Endothelial cell of umbilical vein (primary cell): Measurements from ENCODE around the gene EML2. TPM values are rescaled to one million over a fixed set of nuclear protein-coding genes. Genes with fewer than 3 reads are reported as not detected.

Experiments used
- BruUV-seq: library from RNA; stranded (reverse); fragments of 400-500 nt; replicated peaks from 2 replicates; lab custom pipeline; 2021; lab: Mats Ljungman, UMichigan
- CTCF ChIA-PET: fragments of 300-600, 350-600 bp; sonication (Branson Sonifier 250); formaldehyde crosslinking; loops from one replicate; lab custom pipeline; 2021; ENCODE audit warnings: antibody characterized with exemption, inconsistent platforms; lab: Charles Lee
- POLR2A ChIA-PET: fragments of 300-600, 350-600 bp; sonication (Branson Sonifier 250); formaldehyde crosslinking; loops from one replicate; lab custom pipeline; 2021; ENCODE audit warnings: antibody characterized with exemption, inconsistent platforms; lab: Charles Lee
- DNase-seq: peaks from one replicate; pipeline ENCODE4 v3.0.0-alpha.2; 2011; ENCODE audit warnings: low read depth, low spot score
- FAIRE-seq: peaks from 2 replicates; lab custom pipeline; 2011; peaks lifted over from hg19 to GRCh38; lab: Jason Lieb, UNC
- H2AFZ ChIP-seq: 2 replicates; pipeline ENCODE4 v1.6.0; 2012; ENCODE audit warnings: low read depth, low read length, control low read depth, inconsistent platforms
- H3K27ac ChIP-seq: 2 replicates; pipeline ENCODE4 v1.5.1; 2011; ENCODE audit warnings: low read depth, mild to moderate bottlenecking, control low read depth, low read length, moderate library complexity; ENCODE audit not compliant: insufficient read depth
- H3K27me3 ChIP-seq, 2 experiments: 2 replicates each; pipeline versions ENCODE4 v1.6.0 to v1.6.1; 2011; ENCODE audit warnings: low read length in 2 of 2, mixed read lengths in 1 of 2; ENCODE audit not compliant: control insufficient read depth in 2 of 2, insufficient read depth in 2 of 2
- H3K36me3 ChIP-seq, 2 experiments: 2 replicates in 1 of 2; 3 replicates in 1 of 2; pipeline ENCODE4 v1.5.1; 2011; ENCODE audit warnings: low read length in 2 of 2, mild to moderate bottlenecking in 1 of 2, moderate library complexity in 1 of 2; ENCODE audit not compliant: control insufficient read depth in 2 of 2, insufficient read depth in 2 of 2; ENCODE audit errors: extremely low read depth in 1 of 2
- H3K4me1 ChIP-seq: 3 replicates; pipeline ENCODE4 v1.5.1; 2011; ENCODE audit warnings: mild to moderate bottlenecking, low read length; ENCODE audit not compliant: control insufficient read depth, insufficient read depth; ENCODE audit errors: extremely low read depth
- H3K4me2 ChIP-seq: 2 replicates; pipeline ENCODE4 v1.6.1; 2011; ENCODE audit warnings: low read length, control low read depth, mixed read lengths; ENCODE audit not compliant: insufficient read depth
- H3K4me3 ChIP-seq, 3 experiments: fragments of 200-600 bp in 1 of 3; sonication (generic), shearing (Covaris generic) in 1 of 3; replicated peaks in 1 of 3; 2 replicates each; pipeline ENCODE4 v1.5.1; 2011 to 2016; ENCODE audit warnings: control low read depth in 3 of 3, low read length in 3 of 3, mild to moderate bottlenecking in 2 of 3, inconsistent platforms in 1 of 3, low read depth in 1 of 3, moderate library complexity in 1 of 3; ENCODE audit not compliant: insufficient read depth in 1 of 3
- H3K79me2 ChIP-seq: 2 replicates; pipeline ENCODE4 v1.6.0; 2012; ENCODE audit warnings: low read length, inconsistent platforms; ENCODE audit not compliant: control insufficient read depth, insufficient read depth
- H3K9ac ChIP-seq: replicated peaks from 2 replicates; pipeline ENCODE3; 2011; ENCODE audit warnings: low read length, control low read depth; ENCODE audit not compliant: insufficient read depth; ENCODE audit errors: extremely low read depth
- H3K9me1 ChIP-seq: replicated peaks from 3 replicates; pipeline ENCODE4 v1.6.0; 2011; ENCODE audit warnings: mild to moderate bottlenecking, low read length; ENCODE audit not compliant: control insufficient read depth, insufficient read depth; ENCODE audit errors: extremely low read depth
- H3K9me3 ChIP-seq: replicated peaks from 2 replicates; pipeline ENCODE4 v1.5.1; 2012; ENCODE audit warnings: low read length, inconsistent platforms; ENCODE audit not compliant: control insufficient read depth, insufficient read depth
- H4K20me1 ChIP-seq: replicated peaks from 2 replicates; pipeline ENCODE3; 2011; ENCODE audit warnings: mild to moderate bottlenecking, low read length; ENCODE audit not compliant: control insufficient read depth, insufficient read depth; ENCODE audit errors: extremely low read depth
- CTCF ChIP-seq, 2 donors: IDR thresholded peaks; 1 replicate in 1 of 2; 2 replicates in 1 of 2; pipeline ENCODE4 v1.5.1; 2011; ENCODE audit warnings: low read length in 2 of 2, mild to moderate bottlenecking in 2 of 2, moderate library complexity in 2 of 2, control low read depth in 1 of 2, inconsistent platforms in 1 of 2, low read depth in 1 of 2; ENCODE audit not compliant: insufficient read depth in 1 of 2; ENCODE audit errors: extremely low read depth in 1 of 2
- EZH2 ChIP-seq: IDR thresholded peaks from 2 replicates; pipeline ENCODE4 v1.6.1; 2012; ENCODE audit warnings: borderline replicate concordance, low read depth, mild to moderate bottlenecking, moderate library complexity, low read length, inconsistent platforms; ENCODE audit not compliant: severe bottlenecking
- FOS ChIP-seq: IDR thresholded peaks from 2 replicates; pipeline ENCODE4 v1.6.1; 2011; ENCODE audit warnings: mild to moderate bottlenecking, low read length, moderate library complexity, borderline replicate concordance; ENCODE audit not compliant: insufficient read depth
- GATA2 ChIP-seq: IDR thresholded peaks from 2 replicates; pipeline ENCODE4 v1.7.0; 2011; ENCODE audit warnings: low read depth, mild to moderate bottlenecking, moderate library complexity, mixed read lengths, low read length; ENCODE audit not compliant: insufficient read length, insufficient read depth
- JUN ChIP-seq: IDR thresholded peaks from 2 replicates; pipeline ENCODE4 v1.6.1; 2011; ENCODE audit warnings: borderline replicate concordance, low read depth; ENCODE audit not compliant: insufficient read length, insufficient read depth
- MAX ChIP-seq: IDR thresholded peaks from 2 replicates; pipeline ENCODE4 v1.6.1; 2011; ENCODE audit not compliant: insufficient read depth, insufficient read length
- MYC ChIP-seq: IDR thresholded peaks from one replicate; pipeline ENCODE4 v1.6.1; 2011; ENCODE audit warnings: mild to moderate bottlenecking, low read depth, low read length
- POLR2A ChIP-seq: IDR thresholded peaks from 2 replicates; pipeline ENCODE4 v1.6.1; 2012; ENCODE audit warnings: low read depth, mild to moderate bottlenecking, control low read depth, low read length
- POLR2AphosphoS5 ChIP-seq: IDR thresholded peaks from 2 replicates; pipeline ENCODE4 v1.6.1; 2012; ENCODE audit warnings: low read depth, mild to moderate bottlenecking, control low read depth, low read length, moderate library complexity; ENCODE audit not compliant: insufficient read depth
- dilution Hi-C: fragments of 300-500 bp; cut with MboI; formaldehyde crosslinking; loops from one replicate; pipeline ENCODE4 v1.15.0; 2019; ENCODE audit warnings: low sequenced_read_pairs; ENCODE audit not compliant: extremely low pct_ligation_motif_present
- intact Hi-C: fragments of 100-400 bp; cut with micrococcal nuclease; formaldehyde crosslinking; loops from one replicate; pipeline ENCODE4 v1.10.0; 2022
- polyA plus RNA-seq, 4 experiments: library from polyadenylated mRNA; depleted of rRNA in 3 of 4; stranded (reverse) in 3 of 4; unstranded in 1 of 4; fragments of >200 nt; gene quantifications; 2 replicates each; pipeline versions ENCODE4 v1.2.1 to v1.2.3, GENCODE V29; 2011 to 2012; ENCODE audit warnings: missing spikeins in 1 of 4
- total RNA-seq: library from RNA; stranded (reverse); gene quantifications from 2 replicates; pipeline ENCODE4 v1.2.3, GENCODE V29; 2021

Gene EML2
- total and polyA plus RNA-seq, 2 donors (not counting 3 experiments of a cell fraction or from before 2014, with no cell fraction given), result 23.3 to 28.9 TPM

- FAIRE-seq, result peak; percentile 81
These were observed 4.1 kb upstream of the EML2 start for GRCh38 chr19:45643024-45643926.

More at GRCh38 chr19:45643024-45643926, 4.1 kb upstream of the EML2 start:
- peak overlapping the region in 1 of 3 experiments; percentile 13 for H3K4me3 ChIP-seq
- H4K20me1 ChIP-seq, result no peaks in the 10 kb centered on the region
- peak overlapping the region; percentile 9 for H3K27ac ChIP-seq
- H3K9me1 ChIP-seq, result no peaks in the 10 kb centered on the region
- no peaks in the 10 kb centered on the region for H3K79me2 ChIP-seq
- intact Hi-C loops (loop anchor here (1.0 to 5.0 kb wide), 5 partner anchors 58 to 216 kb away; partner anchors contain the start of gene OPA3), dilution Hi-C loops (no loop called here)
- H3K27me3 ChIP-seq, result no peaks in the 10 kb centered on the region
- H3K36me3 ChIP-seq, result no peaks in the 10 kb centered on the region
- H3K9ac ChIP-seq, result no peak overlapping the region
- TF ChIP-seq JUN (no peak), MAX (no peak), GATA2 (peak; percentile 32), EZH2 (no peak), POLR2AphosphoS5 (peak; percentile 19), MYC (no peak), CTCF (IDR thresholded peaks at IDR 0.05; ENCODE audit: extremely low read depth in 1 of 2, insufficient read depth in 1 of 2, low read depth in 1 of 2, low read length in 2 of 2) (peak; percentile 98 to 99), FOS (peak; percentile 25), POLR2A (no peak)
- peaks cover 42% of the 10 kb centered on the region for H3K4me1 ChIP-seq
- H3K4me2 ChIP-seq, result peak overlapping the region; percentile 83
- CTCF ChIA-PET, result interaction anchor here (0.7 to 5.3 kb wide), 33 partner anchors 10 to 204 kb away, joined by 3 to 91 read pairs (median 12); partner anchors contain the start of genes GPR4, OPA3, PPM1N and QPCTL
- POLR2A ChIA-PET, result no interaction called here
- peak overlapping the region; percentile 28 for H2AFZ ChIP-seq
- peak; percentile 85 for DNase-seq
- H3K9me3 ChIP-seq, result no peaks in the 10 kb centered on the region
- no TSS peak for BruUV-seq
